ENCODE results near the gene ZNF765. TPM values are rescaled to one million over a fixed set of nuclear protein-coding genes. Genes with fewer than 3 reads are reported as not detected.

ZNF765 gene
- total RNA-seq, 2 donors from 2014 or later: 7.5 to 9.6 TPM

DNA sequence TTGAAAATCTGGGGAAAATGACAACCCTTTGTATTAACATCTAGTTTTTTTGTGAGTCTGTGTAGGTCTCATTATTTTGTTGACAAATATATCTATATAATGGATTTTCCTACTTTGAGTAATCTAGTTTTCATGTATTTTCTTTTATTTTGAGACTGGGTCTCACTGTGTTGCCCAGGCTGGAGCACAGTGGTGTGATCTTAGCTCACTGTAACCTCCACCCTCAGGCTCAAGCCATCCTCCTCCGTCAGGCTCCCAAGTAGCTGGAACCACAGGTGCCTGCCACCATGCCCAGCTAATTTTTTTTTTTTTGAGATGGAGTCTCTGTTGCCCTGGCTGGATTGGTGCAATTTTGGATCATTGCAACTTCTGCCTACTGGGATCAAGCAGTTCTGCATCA, 20.2 kb upstream of the ZNF765 start:
- no peak for ATAC-seq
- Histone ChIP-seq H3K4me3 (no peak overlapping the region), H3K4me1 (no peaks in the 10 kb centered on the region), H3K9me3 (peaks cover 0 to 14% (median 0%) of the 10 kb centered on the region in 3 donors), H3K27me3 (no peaks in the 10 kb centered on the region), H3K27ac (no peak overlapping the region), H3K36me3 (replicated peaks in 1 of 2; ENCODE audit: insufficient read depth in 1 of 2, low read depth in 2 of 2) (peaks cover 15 to 18% of the 10 kb centered on the region in 2 donors)
- 82 to 100% methylated on average over 1 of the region's 1 CpG for WGBS, 2 donors
- intact Hi-C loops (cut with DNase I): no loop called here
- DNase-seq: no peak
- TF ChIP-seq, protein P1, sequence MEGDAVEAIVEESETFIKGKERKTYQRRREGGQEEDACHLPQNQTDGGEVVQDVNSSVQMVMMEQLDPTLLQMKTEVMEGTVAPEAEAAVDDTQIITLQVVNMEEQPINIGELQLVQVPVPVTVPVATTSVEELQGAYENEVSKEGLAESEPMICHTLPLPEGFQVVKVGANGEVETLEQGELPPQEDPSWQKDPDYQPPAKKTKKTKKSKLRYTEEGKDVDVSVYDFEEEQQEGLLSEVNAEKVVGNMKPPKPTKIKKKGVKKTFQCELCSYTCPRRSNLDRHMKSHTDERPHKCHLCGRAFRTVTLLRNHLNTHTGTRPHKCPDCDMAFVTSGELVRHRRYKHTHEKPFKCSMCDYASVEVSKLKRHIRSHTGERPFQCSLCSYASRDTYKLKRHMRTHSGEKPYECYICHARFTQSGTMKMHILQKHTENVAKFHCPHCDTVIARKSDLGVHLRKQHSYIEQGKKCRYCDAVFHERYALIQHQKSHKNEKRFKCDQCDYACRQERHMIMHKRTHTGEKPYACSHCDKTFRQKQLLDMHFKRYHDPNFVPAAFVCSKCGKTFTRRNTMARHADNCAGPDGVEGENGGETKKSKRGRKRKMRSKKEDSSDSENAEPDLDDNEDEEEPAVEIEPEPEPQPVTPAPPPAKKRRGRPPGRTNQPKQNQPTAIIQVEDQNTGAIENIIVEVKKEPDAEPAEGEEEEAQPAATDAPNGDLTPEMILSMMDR (IDR thresholded peaks at IDR 0.05): no peak
- TF ChIP-seq POLR2A (IDR thresholded peaks at IDR 0.05): no peak

DNA sequence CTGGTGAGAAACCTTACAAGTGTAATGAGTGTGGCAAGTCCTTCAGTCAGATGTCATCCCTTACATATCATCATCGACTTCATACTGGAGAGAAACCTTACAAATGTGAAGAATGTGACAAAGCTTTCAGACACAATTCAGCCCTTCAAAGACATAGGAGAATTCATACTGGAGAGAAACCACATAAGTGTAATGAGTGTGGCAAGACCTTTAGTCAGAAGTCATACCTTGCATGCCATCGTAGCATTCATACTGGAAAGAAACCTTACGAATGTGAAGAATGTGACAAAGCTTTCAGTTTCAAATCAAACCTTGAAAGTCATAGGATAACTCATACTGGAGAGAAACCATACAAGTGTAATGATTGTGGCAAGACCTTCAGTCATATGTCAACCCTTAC, 13.6 kb upstream of the ZNF765 start:
- Histone ChIP-seq H3K36me3 (replicated peaks in 1 of 2; ENCODE audit: insufficient read depth in 1 of 2, low read depth in 2 of 2) (peaks cover 19 to 20% of the 10 kb centered on the region in 2 donors), H3K27ac (no peak overlapping the region), H3K4me3 (no peak overlapping the region), H3K9me3 (peaks cover 0 to 68% (median 0%) of the 10 kb centered on the region in 3 donors), H3K27me3 (no peaks in the 10 kb centered on the region), H3K4me1 (no peaks in the 10 kb centered on the region)
- WGBS, 2 donors: 93 to 96% methylated on average over 3 of the region's 3 CpGs
- intact Hi-C loops (cut with DNase I): no loop called here
- no peak for TF ChIP-seq POLR2A (IDR thresholded peaks at IDR 0.05)
- TF ChIP-seq, protein P1 (IDR thresholded peaks at IDR 0.05): no peak
- no peak for DNase-seq
- no peak for ATAC-seq

DNA sequence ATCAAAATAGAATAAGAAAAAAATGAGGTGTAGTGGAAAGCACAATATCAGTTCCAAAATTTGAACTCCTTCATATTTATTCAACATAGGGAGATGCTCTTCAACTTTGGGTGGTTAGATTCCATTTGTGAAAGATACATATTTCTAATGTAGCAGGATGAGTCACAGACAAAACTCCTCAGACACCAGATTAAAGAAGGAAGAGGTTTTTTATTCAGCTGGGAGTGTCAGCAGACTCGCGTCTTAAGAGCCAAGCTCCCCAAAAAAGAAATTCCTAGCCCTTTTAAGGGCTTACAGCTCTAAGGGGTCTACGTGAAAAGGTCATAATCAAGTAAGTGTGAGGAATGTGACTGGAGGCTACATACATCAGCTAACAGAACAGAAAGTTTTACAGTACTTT, 6.8 kb upstream of the ZNF765 start:
- Histone ChIP-seq H3K27ac (no peak overlapping the region), H3K27me3 (no peaks in the 10 kb centered on the region), H3K4me3 (no peak overlapping the region), H3K36me3 (replicated peaks in 1 of 2; ENCODE audit: insufficient read depth in 1 of 2, low read depth in 2 of 2) (no peaks in the 10 kb centered on the region), H3K9me3 (peaks cover 0 to 48% (median 0%) of the 10 kb centered on the region in 3 donors), H3K4me1 (no peaks in the 10 kb centered on the region)
- WGBS, 2 donors: 79 to 84% methylated on average over 3 of the region's 3 CpGs
- TF ChIP-seq, protein P1 (IDR thresholded peaks at IDR 0.05): no peak
- TF ChIP-seq POLR2A (IDR thresholded peaks at IDR 0.05): no peak
- ATAC-seq (no peak), DNase-seq (no peak)
- intact Hi-C loops (cut with DNase I): no loop called here

DNA sequence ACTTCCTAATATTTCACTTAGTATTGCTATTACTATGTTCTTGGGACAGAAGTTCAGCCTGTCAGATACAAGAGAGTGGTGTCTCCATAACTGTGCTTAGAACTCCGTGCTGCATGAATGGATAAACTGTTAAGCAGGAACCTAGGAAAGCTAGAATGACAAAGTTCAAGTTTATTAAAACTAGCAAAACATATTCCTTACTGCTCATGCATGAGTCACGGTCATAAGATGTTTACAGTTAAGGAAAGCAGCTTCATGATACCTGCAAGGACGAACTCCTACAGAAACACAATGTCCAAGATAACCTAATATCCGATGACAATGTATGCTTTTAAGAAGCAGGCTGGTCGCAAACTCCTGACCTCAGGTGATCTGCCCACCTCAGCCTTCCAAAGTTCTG, 6.0 kb upstream of the ZNF765 start:
- Histone ChIP-seq H3K27me3 (no peaks in the 10 kb centered on the region), H3K9me3 (peaks cover 0 to 44% (median 0%) of the 10 kb centered on the region in 3 donors), H3K4me3 (no peak overlapping the region), H3K4me1 (peaks cover under 1% of the 10 kb centered on the region), H3K36me3 (replicated peaks in 1 of 2; ENCODE audit: insufficient read depth in 1 of 2, low read depth in 2 of 2) (no peaks in the 10 kb centered on the region), H3K27ac (no peak overlapping the region)
- ATAC-seq: no peak
- no peak for TF ChIP-seq POLR2A (IDR thresholded peaks at IDR 0.05)
- TF ChIP-seq, protein P1 (IDR thresholded peaks at IDR 0.05): no peak
- DNase-seq: no peak
- intact Hi-C loops (cut with DNase I): no loop called here
- 88 to 90% methylated on average over 5 of the region's 5 CpGs for WGBS, 2 donors

DNA sequence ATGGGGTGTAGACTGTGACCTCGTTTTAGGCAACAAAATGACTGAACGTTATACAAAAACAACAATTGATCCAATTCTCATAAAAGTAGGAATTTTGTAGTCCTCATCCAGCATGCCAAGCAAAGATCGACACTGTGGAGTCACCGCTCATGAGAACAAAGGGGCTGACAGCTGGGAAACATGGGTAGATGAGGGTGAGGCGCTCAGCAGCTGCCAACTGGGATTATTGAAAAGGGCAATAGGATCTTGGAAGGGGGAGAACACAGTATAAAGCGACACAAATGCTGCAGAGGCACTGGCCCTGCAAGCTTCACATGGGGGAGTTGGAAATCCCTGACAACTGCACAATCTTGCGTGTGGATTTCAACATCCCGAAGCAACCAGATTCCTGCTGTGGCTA, 5.4 kb upstream of the ZNF765 start:
- H3K4me3 ChIP-seq: no peak overlapping the region
- no peak for TF ChIP-seq POLR2A (IDR thresholded peaks at IDR 0.05)
- H3K27ac ChIP-seq: no peak overlapping the region
- H3K36me3 ChIP-seq (replicated peaks in 1 of 2; ENCODE audit: insufficient read depth in 1 of 2, low read depth in 2 of 2): no peaks in the 10 kb centered on the region
- DNase-seq: no peak
- H3K27me3 ChIP-seq: no peaks in the 10 kb centered on the region
- WGBS, 2 donors: 69 to 72% methylated on average over 8 of the region's 8 CpGs
- intact Hi-C loops (cut with DNase I): no loop called here
- H3K4me1 ChIP-seq: peaks cover 7% of the 10 kb centered on the region
- no peak for ATAC-seq
- H3K9me3 ChIP-seq: peaks cover 0 to 42% (median 0%) of the 10 kb centered on the region in 3 donors

All from body of pancreas (tissue), 4 donors.